NCI-H748 (cell line): ENCODE data around the gene CHST3.
A peak's percentile ranks its signal among the peaks of the same experiment; 100 is the strongest.
"Not testable (repeated sequence)": the region's sequence is repeated elsewhere in the genome, so short reads cannot be mapped to it uniquely, and the experiment has no call there.

Source experiments
- DNase-seq: peaks from one replicate; lab custom pipeline; 2025; ENCODE audit not compliant: unreplicated experiment; lab: John Stamatoyannopoulos, UW

CHST3 gene

GRCh38 chr10:71964098-71964742 is at the start of gene CHST3:
Gene CHST3 (plus strand): TSS chr10:71964395. CDS start chr10:72005843, 41,448 bp downstream.
- DNase-seq, result peak; percentile 50

- no peak for DNase-seq
These were observed 47.4 kb upstream of the CHST3 start for GRCh38 chr10:71916827-71917226.

- no peak for DNase-seq
These were observed 45.2 kb upstream of the CHST3 start for GRCh38 chr10:71918992-71919391.

- DNase-seq, result not testable (repeated sequence)
These were observed 44.1 kb upstream of the CHST3 start for GRCh38 chr10:71919956-71920539.

GRCh38 chr10:71920540-71921323 is 43.5 kb upstream of the CHST3 start:
- DNase-seq, result no peak

- peak; percentile 74 for DNase-seq
These were observed 42.7 kb upstream of the CHST3 start for GRCh38 chr10:71921324-71922027.

- DNase-seq, result no peak
These were observed 41.0 kb upstream of the CHST3 start for GRCh38 chr10:71923138-71923692.

GRCh38 chr10:71924771-71925170 is 39.4 kb upstream of the CHST3 start:
- DNase-seq, result no peak

GRCh38 chr10:71927159-71927558 is 37.0 kb upstream of the CHST3 start:
- DNase-seq, result no peak

- DNase-seq, result no peak
These were observed 36.2 kb upstream of the CHST3 start for GRCh38 chr10:71927776-71928592.

- DNase-seq, result no peak
These were observed 32.9 kb upstream of the CHST3 start for GRCh38 chr10:71931295-71931694.

- no peak for DNase-seq
These were observed 30.5 kb upstream of the CHST3 start for GRCh38 chr10:71933651-71934050.

GRCh38 chr10:71938211-71938610 is 26.0 kb upstream of the CHST3 start:
- DNase-seq, result no peak

GRCh38 chr10:71939304-71939703 is 24.9 kb upstream of the CHST3 start:
- DNase-seq, result no peak

GRCh38 chr10:71939861-71940474 is 24.2 kb upstream of the CHST3 start:
- DNase-seq, result no peak

GRCh38 chr10:71940752-71941151 is 23.4 kb upstream of the CHST3 start:
- DNase-seq, result no peak

GRCh38 chr10:71941318-71941717 is 22.9 kb upstream of the CHST3 start:
- no peak for DNase-seq

- DNase-seq, result no peak
These were observed 18.2 kb upstream of the CHST3 start for GRCh38 chr10:71945819-71946474.

- DNase-seq, result no peak
These were observed 17.5 kb upstream of the CHST3 start for GRCh38 chr10:71946700-71947099.
